SK-N-SH (cell line): ENCODE results near the gene GSTM4. TPM values are rescaled to one million over a fixed set of nuclear protein-coding genes. Genes with fewer than 3 reads are reported as not detected.
A peak's percentile ranks its signal among the peaks of the same experiment; 100 is the strongest.

Experiments
- CTCF ChIA-PET: fragments of 300-600, 350-600 bp; formaldehyde crosslinking; extraction: SDS; loops from one replicate; lab custom pipeline; 2021; lab: Yijun Ruan, JAX
- POLR2A ChIA-PET: fragments of 350-600 bp; sonication (Branson Sonifier 250); formaldehyde crosslinking; extraction: SDS; loops from one replicate; lab custom pipeline; 2020; ENCODE audit warnings: antibody characterized with exemption, inconsistent platforms; lab: Yijun Ruan, JAX
- DNase-seq: peaks from one replicate; pipeline ENCODE4 v3.0.0; 2012
- H2AFZ ChIP-seq: fragments of 200-600 bp; sonication (generic); 2 replicates; pipeline ENCODE4 v1.8.1; 2016; ENCODE audit warnings: antibody characterized with exemption, mild to moderate bottlenecking, low read depth
- H3F3A ChIP-seq: fragments of 200-600 bp; sonication (generic); replicated peaks from 2 replicates; pipeline ENCODE3; 2016; ENCODE audit warnings: antibody characterized with exemption, mild to moderate bottlenecking; ENCODE audit not compliant: insufficient read depth
- H3K27ac ChIP-seq, 2 experiments: fragments of 200-500 bp in 1 of 2; fragments of 200-600 bp in 1 of 2; sonication (Bioruptor generic) in 1 of 2; sonication (generic), shearing (Covaris generic) in 1 of 2; 2 replicates each; pipeline versions ENCODE4 v1.5.1 to v1.6.1; 2014 to 2016; ENCODE audit warnings: low read depth in 2 of 2, inconsistent platforms in 1 of 2, low read length in 1 of 2, mild to moderate bottlenecking in 1 of 2, mixed read lengths in 1 of 2
- H3K27me3 ChIP-seq: fragments of 200-600 bp; sonication (generic), shearing (Covaris generic); 2 replicates; pipeline ENCODE4 v1.6.1; 2016; ENCODE audit warnings: mixed run types; ENCODE audit not compliant: insufficient read depth
- H3K36me3 ChIP-seq, 2 experiments: fragments of 200-500 bp in 1 of 2; fragments of 200-600 bp in 1 of 2; sonication (Bioruptor generic) in 1 of 2; sonication (generic) in 1 of 2; replicated peaks in 1 of 2; 2 replicates each; pipeline versions ENCODE3 to v1.5.1; 2014 to 2016; ENCODE audit warnings: low read length in 1 of 2, mild to moderate bottlenecking in 1 of 2; ENCODE audit not compliant: insufficient read depth in 2 of 2, control insufficient read depth in 1 of 2
- H3K4me1 ChIP-seq, 2 experiments: fragments of 200-500 bp in 1 of 2; fragments of 200-600 bp in 1 of 2; sonication (Bioruptor generic) in 1 of 2; sonication (generic), shearing (Covaris generic) in 1 of 2; 2 replicates each; pipeline versions ENCODE4 v1.5.1 to v1.6.1; 2014 to 2016; ENCODE audit warnings: low read depth in 1 of 2, low read length in 1 of 2, mixed run types in 1 of 2; ENCODE audit not compliant: insufficient read depth in 2 of 2, control insufficient read depth in 1 of 2
- H3K4me2 ChIP-seq: fragments of 200-600 bp; sonication (generic), shearing (Covaris generic); 2 replicates; pipeline ENCODE4 v1.6.1; 2017; ENCODE audit warnings: mixed run types
- H3K4me3 ChIP-seq, 2 experiments: fragments of 200-500 bp in 1 of 2; fragments of 200-600 bp in 1 of 2; sonication (Bioruptor generic) in 1 of 2; sonication (generic), shearing (Covaris generic) in 1 of 2; 2 replicates each; pipeline versions ENCODE4 v1.5.1 to v1.8.1; 2014 to 2016; ENCODE audit warnings: low read depth in 2 of 2, inconsistent platforms in 1 of 2, low read length in 1 of 2, mild to moderate bottlenecking in 1 of 2, mixed read lengths in 1 of 2, moderate library complexity in 1 of 2
- H3K79me2 ChIP-seq: fragments of 200-600 bp; sonication (generic); 2 replicates; pipeline ENCODE4 v1.8.1; 2017; ENCODE audit warnings: mild to moderate bottlenecking; ENCODE audit not compliant: insufficient read depth
- H3K9ac ChIP-seq: fragments of 200-600 bp; sonication (generic); 2 replicates; pipeline ENCODE4 v1.6.1; 2017; ENCODE audit warnings: mixed run types
- H3K9me2 ChIP-seq: fragments of 200-600 bp; sonication (generic); 2 replicates; pipeline ENCODE4 v1.6.1; 2017; ENCODE audit warnings: mixed run types
- H3K9me3 ChIP-seq: fragments of 200-600 bp; sonication (generic); 2 replicates; pipeline ENCODE4 v1.6.1; 2017; ENCODE audit warnings: mixed run types, mild to moderate bottlenecking, moderate library complexity
- H4K20me1 ChIP-seq: fragments of 200-600 bp; sonication (generic); 2 replicates; pipeline ENCODE4 v1.6.1; 2017; ENCODE audit warnings: mild to moderate bottlenecking, mixed run types; ENCODE audit not compliant: insufficient read depth
- CHD2 ChIP-seq: fragments of 150-350 bp; IDR thresholded peaks from 2 replicates; pipeline ENCODE4 v1.6.1; 2018; ENCODE audit warnings: low read length; ENCODE audit not compliant: partially characterized antibody
- CTCF ChIP-seq: fragments of 200-600 bp; sonication (generic); IDR thresholded peaks from 2 replicates; pipeline ENCODE4 v1.6.1; 2017; ENCODE audit warnings: antibody characterized with exemption, mild to moderate bottlenecking, moderate library complexity
- ELF1 ChIP-seq: IDR thresholded peaks from 2 replicates; pipeline ENCODE4 v1.4.0; 2012
- FOSL2 ChIP-seq: IDR thresholded peaks from 2 replicates; pipeline ENCODE4 v1.4.0; 2012; ENCODE audit warnings: low read depth, mild to moderate bottlenecking, moderate library complexity, borderline replicate concordance
- FOXJ3 ChIP-seq: sonication (generic); formaldehyde crosslinking; IDR thresholded peaks from 2 replicates; pipeline ENCODE4 v1.5.1; 2020; ENCODE audit warnings: mild to moderate bottlenecking, missing genetic modification reagents
- GABPA ChIP-seq: IDR thresholded peaks from 2 replicates; pipeline ENCODE4 v1.4.0; 2012; ENCODE audit warnings: low read depth, mild to moderate bottlenecking
- MEF2A ChIP-seq: IDR thresholded peaks from 2 replicates; pipeline ENCODE4 v1.4.0; 2012; ENCODE audit warnings: low read depth, borderline replicate concordance
- MXI1 ChIP-seq: IDR thresholded peaks from 2 replicates; pipeline ENCODE4 v1.6.1; 2012; ENCODE audit warnings: mild to moderate bottlenecking, low read depth, low read length, improper control_type of control experiment
- POLR2AphosphoS5 ChIP-seq: IDR thresholded peaks from 2 replicates; pipeline ENCODE4 v1.6.1; 2012; ENCODE audit warnings: low read depth, low read length
- RAD21 ChIP-seq: IDR thresholded peaks from 2 replicates; pipeline ENCODE4 v1.6.1; 2012; ENCODE audit warnings: mild to moderate bottlenecking, low read length
- RCOR1 ChIP-seq: fragments of 150-350 bp; IDR thresholded peaks from 2 replicates; pipeline ENCODE4 v1.6.1; 2017; ENCODE audit warnings: antibody characterized with exemption, low read length
- REST ChIP-seq: IDR thresholded peaks from 2 replicates; pipeline ENCODE4 v1.6.1; 2012; ENCODE audit warnings: mild to moderate bottlenecking, low read depth, low read length, moderate library complexity
- SIN3A ChIP-seq: IDR thresholded peaks from 2 replicates; pipeline ENCODE4 v1.6.1; 2012; ENCODE audit warnings: low read depth, mild to moderate bottlenecking, low read length, moderate library complexity, borderline replicate concordance
- USF1 ChIP-seq: IDR thresholded peaks from 2 replicates; pipeline ENCODE4 v1.4.0; 2012; ENCODE audit warnings: low read depth, borderline replicate concordance
- ZBTB33 ChIP-seq: IDR thresholded peaks from 2 replicates; pipeline ENCODE4 v1.4.0; 2012; ENCODE audit warnings: low read depth, borderline replicate concordance
- whole genome bisulfite sequencing: methylation state at CpG from one replicate; pipeline ENCODE4 v1.1.6; 2017; ENCODE audit warnings: low lambda C conversion rate; 5-methylcytosine and 5-hydroxymethylcytosine counted together
- polyA plus RNA-seq, 3 experiments: library from polyadenylated mRNA; depleted of rRNA; stranded (reverse); fragments of >200 nt; gene quantifications; 2 replicates each; pipeline ENCODE4 v1.2.3, GENCODE V29; 2012

Gene GSTM4
- polyA plus RNA-seq, 1 of the 3 experiments (the other 2 are of a cell fraction), result 34.2 TPM

GRCh38 chr1:109641861-109642260, 14.0 kb upstream of the GSTM4 start:
- H3K27ac ChIP-seq, result peak overlapping the region in 1 of 2 experiments; percentile 98; a peak in 2 of 4 replicates
- peaks cover 0 to 56% of the 10 kb centered on the region in 2 experiments; a peak in 2 of 4 replicates for H3K4me1 ChIP-seq
- no peak overlapping the region for H3K4me2 ChIP-seq
- no peaks in the 10 kb centered on the region for H3K36me3 ChIP-seq
- DNase-seq, result no peak
- H3K79me2 ChIP-seq, result no peaks in the 10 kb centered on the region
- H2AFZ ChIP-seq, result no peak overlapping the region
- 86% methylated on average over 2 of the region's 2 CpGs for WGBS
- no peak overlapping the region for H3K4me3 ChIP-seq
- H4K20me1 ChIP-seq, result no peaks in the 10 kb centered on the region
- CTCF ChIA-PET, result interaction anchor here (1.0 to 9.5 kb wide), 9 partner anchors 9 to 151 kb away, joined by 3 to 169 read pairs (median 35); partner anchors contain the start of gene GSTM4
- peaks cover 4% of the 10 kb centered on the region for H3F3A ChIP-seq
- TF ChIP-seq FOSL2 (no peak), GABPA (no peak), MEF2A (no peak), CTCF (no peak), POLR2AphosphoS5 (no peak)
- POLR2A ChIA-PET, result interaction anchor here (4.9 kb wide), 1 partner anchor 93 kb away, joined by 44 read pairs; the partner anchor contains the start of gene GNAI3
- no peaks in the 10 kb centered on the region for H3K9me3 ChIP-seq
- no peaks in the 10 kb centered on the region for H3K27me3 ChIP-seq
- no peak overlapping the region for H3K9ac ChIP-seq
- no peaks in the 10 kb centered on the region for H3K9me2 ChIP-seq

GRCh38 chr1:109642626-109643025, 13.3 kb upstream of the GSTM4 start:
- no peaks in the 10 kb centered on the region for H3K36me3 ChIP-seq
- no peak overlapping the region for H3K27ac ChIP-seq
- DNase-seq, result no peak
- ChIA-PET CTCF (interaction anchor here (1.0 to 11.4 kb wide), 6 partner anchors 15 to 342 kb away, joined by 3 to 297 read pairs (median 4); partner anchors contain the start of genes AHCYL1, GNAI3 and GPR61), POLR2A (no interaction called here)
- WGBS, result 50% methylated on average over 3 of the region's 3 CpGs
- no peaks in the 10 kb centered on the region for H3K9me3 ChIP-seq
- no peak overlapping the region for H3K4me3 ChIP-seq
- no peak overlapping the region for H2AFZ ChIP-seq
- TF ChIP-seq FOXJ3 (no peak), ELF1 (no peak), USF1 (no peak; the same call in 1 of the 2 replicates), MXI1 (no peak), CHD2 (no peak), CTCF (no peak), GABPA (no peak), RAD21 (no peak), REST (no peak), RCOR1 (no peak), SIN3A (no peak), ZBTB33 (no peak)
- H3K27me3 ChIP-seq, result no peaks in the 10 kb centered on the region
- peaks cover 0 to 48% of the 10 kb centered on the region in 2 experiments; a peak in 2 of 4 replicates for H3K4me1 ChIP-seq
- no peak overlapping the region for H3K4me2 ChIP-seq
- H3K79me2 ChIP-seq, result no peaks in the 10 kb centered on the region
- H4K20me1 ChIP-seq, result no peaks in the 10 kb centered on the region
- peaks cover 4% of the 10 kb centered on the region for H3F3A ChIP-seq
- H3K9me2 ChIP-seq, result no peaks in the 10 kb centered on the region
- H3K9ac ChIP-seq, result no peak overlapping the region
